Progenitor cell of endocrine pancreas (in vitro differentiated cells): ENCODE results near the gene TMEM147. TPM values are rescaled to one million over a fixed set of nuclear protein-coding genes. Genes with fewer than 3 reads are reported as not detected.
A peak's percentile ranks its signal among the peaks of the same experiment; 100 is the strongest.

ENCODE experiments used
- DNase-seq: peaks from one replicate; pipeline ENCODE4 v3.0.0; 2021; ENCODE audit warnings: low spot score; ENCODE audit not compliant: unreplicated experiment
- H3K27ac Mint-ChIP-seq: 2 replicates; pipeline ENCODE4 v1.8.0; 2021; ENCODE audit warnings: mild to moderate bottlenecking, moderate library complexity, mixed read lengths
- H3K27me3 Mint-ChIP-seq: 2 replicates; pipeline ENCODE4 v1.8.0; 2021; ENCODE audit warnings: mixed read lengths
- H3K36me3 Mint-ChIP-seq: 2 replicates; pipeline ENCODE4 v1.8.0; 2022; ENCODE audit warnings: mixed read lengths; ENCODE audit not compliant: insufficient read depth
- H3K4me1 Mint-ChIP-seq: 2 replicates; pipeline ENCODE4 v1.8.0; 2021; ENCODE audit warnings: low read depth, mixed read lengths
- H3K4me3 Mint-ChIP-seq: 2 replicates; pipeline ENCODE4 v1.8.0; 2021; ENCODE audit warnings: low read depth, mild to moderate bottlenecking, moderate library complexity, mixed read lengths
- H3K9me3 Mint-ChIP-seq: 2 replicates; pipeline ENCODE4 v1.8.0; 2021; ENCODE audit warnings: low read depth, mixed read lengths
- long read RNA-seq: library from polyadenylated mRNA; unstranded; transcript quantifications from one replicate; pipeline ENCODE4 v2.0.0, GENCODE V29; 2020
- total RNA-seq: library from RNA; stranded (reverse); gene quantifications from 2 replicates; pipeline ENCODE4 v1.2.1, GENCODE V29; 2021
- TF ChIP-seq, protein P1 (sequence below): fragments of 200-600 bp; sonication (generic); IDR thresholded peaks from one replicate; pipeline ENCODE4 v1.5.0; 2021; ENCODE audit warnings: antibody characterized with exemption, mild to moderate bottlenecking; ENCODE audit not compliant: unreplicated experiment

Gene TMEM147, protein sequence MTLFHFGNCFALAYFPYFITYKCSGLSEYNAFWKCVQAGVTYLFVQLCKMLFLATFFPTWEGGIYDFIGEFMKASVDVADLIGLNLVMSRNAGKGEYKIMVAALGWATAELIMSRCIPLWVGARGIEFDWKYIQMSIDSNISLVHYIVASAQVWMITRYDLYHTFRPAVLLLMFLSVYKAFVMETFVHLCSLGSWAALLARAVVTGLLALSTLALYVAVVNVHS
- total RNA-seq: 94.2 and 95.2 TPM in 2 replicates
- long read RNA-seq, transcript TMEM147-201 (7 exons, 899 nt): major isoform, 12 of 14 reads
- long read RNA-seq, partial matches to known transcripts: 0 of 14 reads
- long read RNA-seq, other reads (novel, unspliced or antisense): 1 of 14 reads

DNA sequence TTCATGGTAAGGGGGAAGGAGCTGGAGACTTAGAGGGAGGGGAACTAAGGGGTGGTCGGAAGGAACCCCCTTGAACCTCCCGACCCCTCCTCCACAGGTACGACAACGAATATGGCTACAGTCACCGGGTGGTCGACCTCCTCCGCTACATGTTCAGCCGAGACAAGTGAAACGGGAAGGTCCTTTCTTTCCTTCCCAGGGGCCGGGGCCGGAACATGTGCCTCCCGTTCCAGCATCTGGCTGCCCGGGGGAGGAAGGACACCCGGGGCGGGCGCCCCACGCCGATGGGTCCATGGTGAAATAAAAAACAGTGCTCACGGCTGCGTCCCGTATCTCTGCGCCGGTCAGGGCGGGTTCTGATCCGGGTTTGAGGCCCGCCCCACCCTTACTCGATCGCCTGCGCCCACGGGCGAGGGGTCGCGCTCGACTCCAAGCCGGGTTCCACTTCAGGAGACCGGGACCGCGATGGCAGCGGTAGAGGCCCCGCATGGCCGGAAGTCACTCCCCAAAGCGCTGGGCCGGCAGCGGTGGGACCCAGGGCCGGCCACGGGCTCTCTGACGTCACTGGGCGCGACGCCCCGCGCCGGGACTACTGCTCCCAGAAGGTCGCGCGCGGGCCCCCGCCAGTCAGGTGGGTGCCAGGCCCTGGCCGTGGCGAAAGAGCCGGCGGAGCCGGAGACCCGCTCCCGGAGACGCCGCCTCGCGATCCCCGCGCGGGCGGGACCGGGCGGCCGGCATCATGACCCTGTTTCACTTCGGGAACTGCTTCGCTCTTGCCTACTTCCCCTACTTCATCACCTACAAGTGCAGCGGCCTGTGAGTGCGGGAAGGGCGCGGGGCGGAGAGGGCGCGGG, at the start of gene TMEM147:
TSS of gene TMEM147 (plus strand) at position 626 of the 854 bp plus-strand sequence. CDS start at position 740, 114 bp downstream.
- TF ChIP-seq, protein P1, sequence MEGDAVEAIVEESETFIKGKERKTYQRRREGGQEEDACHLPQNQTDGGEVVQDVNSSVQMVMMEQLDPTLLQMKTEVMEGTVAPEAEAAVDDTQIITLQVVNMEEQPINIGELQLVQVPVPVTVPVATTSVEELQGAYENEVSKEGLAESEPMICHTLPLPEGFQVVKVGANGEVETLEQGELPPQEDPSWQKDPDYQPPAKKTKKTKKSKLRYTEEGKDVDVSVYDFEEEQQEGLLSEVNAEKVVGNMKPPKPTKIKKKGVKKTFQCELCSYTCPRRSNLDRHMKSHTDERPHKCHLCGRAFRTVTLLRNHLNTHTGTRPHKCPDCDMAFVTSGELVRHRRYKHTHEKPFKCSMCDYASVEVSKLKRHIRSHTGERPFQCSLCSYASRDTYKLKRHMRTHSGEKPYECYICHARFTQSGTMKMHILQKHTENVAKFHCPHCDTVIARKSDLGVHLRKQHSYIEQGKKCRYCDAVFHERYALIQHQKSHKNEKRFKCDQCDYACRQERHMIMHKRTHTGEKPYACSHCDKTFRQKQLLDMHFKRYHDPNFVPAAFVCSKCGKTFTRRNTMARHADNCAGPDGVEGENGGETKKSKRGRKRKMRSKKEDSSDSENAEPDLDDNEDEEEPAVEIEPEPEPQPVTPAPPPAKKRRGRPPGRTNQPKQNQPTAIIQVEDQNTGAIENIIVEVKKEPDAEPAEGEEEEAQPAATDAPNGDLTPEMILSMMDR: no peak
- Mint-ChIP-seq H3K4me1 (peaks cover 14% of the 10 kb centered on the region), H3K27ac (peak within 1 kb of the TSS; percentile 97)

DNA sequence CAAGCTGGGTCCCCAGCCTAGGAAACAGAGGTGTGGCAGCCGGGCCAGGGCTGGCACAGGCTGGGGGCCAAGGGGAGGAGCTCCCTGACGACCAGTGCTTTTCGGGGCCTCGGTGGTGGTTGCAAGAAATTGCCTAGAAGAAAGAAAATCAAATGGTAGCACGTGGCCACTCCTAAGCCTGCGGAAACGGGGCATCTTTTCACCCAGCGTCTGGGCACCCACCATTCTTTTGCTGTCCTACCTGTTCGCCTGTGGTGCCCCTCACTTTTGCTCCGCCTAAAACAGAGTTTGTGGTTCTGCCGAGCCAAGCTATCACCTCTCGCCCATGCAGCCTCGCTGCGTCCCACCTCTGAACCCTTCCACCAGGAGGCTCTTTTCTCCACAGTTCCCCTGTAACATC, 48.0 kb upstream of the TMEM147 start:
- TF ChIP-seq, protein P1: no peak
- no peak for DNase-seq
- H3K36me3 Mint-ChIP-seq: peaks cover 14% of the 10 kb centered on the region
- peaks cover 9% of the 10 kb centered on the region for H3K27me3 Mint-ChIP-seq
- H3K4me3 Mint-ChIP-seq: no peak overlapping the region
- H3K4me1 Mint-ChIP-seq: peaks cover 1% of the 10 kb centered on the region
- H3K27ac Mint-ChIP-seq: peak overlapping the region; percentile 82
- H3K9me3 Mint-ChIP-seq: no peaks in the 10 kb centered on the region

More for the DNA sequence above, at the start of gene TMEM147:
- peak within 1 kb of the TSS; percentile 96 for H3K4me3 Mint-ChIP-seq
- H3K27me3 Mint-ChIP-seq: no peaks in the 10 kb centered on the region
- no peaks in the 10 kb centered on the region for H3K9me3 Mint-ChIP-seq
- DNase-seq: peak; percentile 86
- H3K36me3 Mint-ChIP-seq: peaks cover 4% of the 10 kb centered on the region

DNA sequence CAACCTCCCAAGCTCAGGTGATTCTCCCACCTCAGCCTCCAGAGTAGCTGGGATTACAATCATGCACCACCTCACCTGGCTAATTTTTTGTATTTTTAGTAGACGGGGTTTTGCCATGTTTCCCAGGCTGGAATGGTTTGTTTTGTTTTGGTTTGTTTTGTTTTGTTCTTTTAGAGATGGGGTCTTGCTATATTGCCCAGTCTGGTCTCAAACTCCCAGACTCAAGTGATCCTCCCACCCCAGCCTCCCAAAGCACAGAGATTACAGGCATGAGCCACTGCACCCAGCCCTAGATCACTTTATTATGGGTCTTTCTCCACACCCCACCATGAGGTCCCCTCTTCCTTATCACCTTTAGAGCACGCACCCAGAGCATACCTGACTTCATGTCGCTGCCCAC, 47.2 kb upstream of the TMEM147 start:
- H3K9me3 Mint-ChIP-seq: no peaks in the 10 kb centered on the region
- TF ChIP-seq, protein P1: no peak
- H3K4me3 Mint-ChIP-seq: no peak overlapping the region
- no peak overlapping the region for H3K27ac Mint-ChIP-seq
- H3K4me1 Mint-ChIP-seq: no peaks in the 10 kb centered on the region
- H3K36me3 Mint-ChIP-seq: peaks cover 15% of the 10 kb centered on the region
- peaks cover 1% of the 10 kb centered on the region for H3K27me3 Mint-ChIP-seq
- DNase-seq: no peak

DNA sequence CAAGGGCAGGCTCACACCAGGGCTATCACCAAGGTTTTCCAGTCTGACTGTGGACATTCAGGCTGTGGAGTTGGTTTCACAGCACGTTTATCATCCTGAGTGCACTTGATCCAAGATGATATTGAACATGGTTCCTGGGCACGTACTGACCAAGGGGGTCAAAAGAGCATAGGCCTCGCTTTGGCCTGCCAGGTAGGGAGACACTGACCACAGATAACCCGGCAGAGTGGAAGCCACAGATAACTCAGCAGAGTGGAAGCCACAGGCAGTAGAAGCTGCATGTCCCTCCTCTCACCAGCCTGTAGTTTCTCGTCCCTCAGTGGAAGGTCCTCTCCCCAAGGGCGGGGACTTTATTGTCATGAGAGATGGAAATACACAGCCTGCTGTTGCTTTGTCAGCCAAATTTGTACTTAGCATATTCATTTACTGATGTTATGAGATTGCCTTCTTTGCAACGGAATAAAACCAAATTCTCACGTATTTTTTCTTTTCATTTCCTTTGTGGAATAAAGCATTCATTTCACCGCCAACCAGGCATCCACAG, 46.4 kb upstream of the TMEM147 start:
- no peaks in the 10 kb centered on the region for H3K4me1 Mint-ChIP-seq
- no peak overlapping the region for H3K4me3 Mint-ChIP-seq
- TF ChIP-seq, protein P1: no peak
- H3K27me3 Mint-ChIP-seq: no peaks in the 10 kb centered on the region
- DNase-seq: no peak
- H3K9me3 Mint-ChIP-seq: no peaks in the 10 kb centered on the region
- peaks cover 16% of the 10 kb centered on the region for H3K36me3 Mint-ChIP-seq
- no peak overlapping the region for H3K27ac Mint-ChIP-seq

DNA sequence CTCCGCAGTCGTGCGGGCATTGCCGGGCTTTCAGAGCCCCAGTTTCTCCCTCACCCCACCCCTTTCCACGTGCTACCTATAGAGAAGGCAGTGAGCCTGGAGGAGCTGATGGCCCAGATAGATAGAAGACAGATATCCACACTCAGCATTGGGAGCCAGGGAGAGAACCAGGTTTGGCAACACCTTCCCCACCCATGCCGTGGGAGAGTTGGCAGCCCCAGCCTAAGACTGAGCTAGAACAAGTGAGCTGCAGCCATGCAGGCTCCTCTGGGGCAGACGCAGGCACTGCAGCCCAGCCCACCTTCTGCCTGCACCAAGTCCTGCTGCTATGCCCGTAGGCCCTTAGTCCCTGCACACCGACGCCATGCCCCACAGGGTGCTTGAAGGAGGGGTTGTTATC, 44.8 kb upstream of the TMEM147 start:
- no peaks in the 10 kb centered on the region for H3K4me1 Mint-ChIP-seq

More for the DNA sequence above, 44.8 kb upstream of the TMEM147 start:
- Mint-ChIP-seq H3K4me3 (no peak overlapping the region), H3K9me3 (no peaks in the 10 kb centered on the region), H3K27ac (no peak overlapping the region), H3K27me3 (no peaks in the 10 kb centered on the region), H3K36me3 (peaks cover 24% of the 10 kb centered on the region)
- no peak for DNase-seq
- TF ChIP-seq, protein P1: no peak
